HEK293 (cell line): ENCODE measurements around the gene NDE1.
"Not testable (repeated sequence)": the region's sequence is repeated elsewhere in the genome, so short reads cannot be mapped to it uniquely, and the experiment has no call there.

Source experiments
- CTCF ChIA-PET: fragments of 350-600 bp; formaldehyde crosslinking; extraction: SDS; loops from one replicate; lab custom pipeline; 2021; ENCODE audit warnings: antibody characterized with exemption; lab: Yijun Ruan, JAX
- POLR2A ChIA-PET: fragments of 300-600 bp; formaldehyde crosslinking; extraction: SDS; loops from one replicate; lab custom pipeline; 2020; ENCODE audit warnings: antibody characterized with exemption, inconsistent platforms; lab: Yijun Ruan, JAX
- H3K27ac ChIP-seq: fragments of 200-500 bp; sonication (Bioruptor generic); 2 replicates; pipeline ENCODE4 v1.5.1; 2014; ENCODE audit warnings: low read depth, low read length, control low read depth, inconsistent platforms; ENCODE audit errors: extremely low read depth
- H3K36me3 ChIP-seq, 2 experiments: fragments of 200-500 bp in 1 of 2; sonication (Bioruptor generic) in 1 of 2; 1 replicate in 1 of 2; 2 replicates in 1 of 2; pipeline ENCODE4 v1.5.1; 2014 to 2017; ENCODE audit warnings: inconsistent platforms in 2 of 2, low read length in 2 of 2; ENCODE audit not compliant: control insufficient read depth in 2 of 2, insufficient read depth in 1 of 2
- H3K4me1 ChIP-seq: fragments of 200-500 bp; sonication (Bioruptor generic); 2 replicates; pipeline ENCODE4 v1.5.1; 2014; ENCODE audit warnings: mild to moderate bottlenecking, low read length, inconsistent platforms; ENCODE audit not compliant: control insufficient read depth, insufficient read depth
- H3K4me3 ChIP-seq: 2 replicates; pipeline ENCODE4 v1.5.1; 2011; ENCODE audit warnings: low read depth, mild to moderate bottlenecking, control low read depth, low read length, moderate library complexity
- H3K9me3 ChIP-seq: fragments of 200-500 bp; sonication (Bioruptor generic); 2 replicates; pipeline ENCODE4 v1.5.1; 2014; ENCODE audit warnings: low read depth, low read length, inconsistent platforms; ENCODE audit not compliant: control insufficient read depth, insufficient read depth
- OSR2 ChIP-seq: fragments of 450-650 bp; formaldehyde crosslinking; IDR thresholded peaks from 2 replicates; pipeline ENCODE4 v1.5.1; 2016; ENCODE audit warnings: missing biosample characterization, missing genetic modification characterization
- OVOL3 ChIP-seq: fragments of 450-650 bp; formaldehyde crosslinking; IDR thresholded peaks from 2 replicates; pipeline ENCODE4 v1.5.1; 2016; ENCODE audit warnings: missing biosample characterization, missing genetic modification characterization
- PRDM10 ChIP-seq: fragments of 450-650 bp; formaldehyde crosslinking; IDR thresholded peaks from 2 replicates; pipeline ENCODE4 v1.5.1; 2016; ENCODE audit warnings: missing biosample characterization, missing genetic modification characterization
- TRIM28 ChIP-seq: IDR thresholded peaks from 2 replicates; pipeline ENCODE4 v1.6.1; 2011; ENCODE audit warnings: low read length, control low read depth, borderline replicate concordance
- ZNF10 ChIP-seq: fragments of 450-650 bp; formaldehyde crosslinking; IDR thresholded peaks from 2 replicates; pipeline ENCODE4 v1.5.1; 2017; ENCODE audit warnings: missing biosample characterization, missing genetic modification characterization
- ZNF133 ChIP-seq: fragments of 450-650 bp; formaldehyde crosslinking; IDR thresholded peaks from 2 replicates; pipeline ENCODE4 v1.5.1; 2016; ENCODE audit warnings: missing biosample characterization, missing genetic modification characterization
- ZNF140 ChIP-seq: fragments of 450-650 bp; formaldehyde crosslinking; IDR thresholded peaks from 2 replicates; pipeline ENCODE4 v1.5.1; 2016; ENCODE audit warnings: missing biosample characterization, missing genetic modification characterization
- ZNF2 ChIP-seq: fragments of 450-650 bp; formaldehyde crosslinking; IDR thresholded peaks from 2 replicates; pipeline ENCODE4 v1.5.1; 2016; ENCODE audit warnings: missing biosample characterization, missing genetic modification characterization
- ZNF266 ChIP-seq: fragments of 450-650 bp; formaldehyde crosslinking; IDR thresholded peaks from 2 replicates; pipeline ENCODE4 v1.5.1; 2016; ENCODE audit warnings: missing biosample characterization, missing genetic modification characterization, low read depth
- ZNF324 ChIP-seq: fragments of 450-650 bp; formaldehyde crosslinking; IDR thresholded peaks from 2 replicates; pipeline ENCODE4 v1.5.1; 2016; ENCODE audit warnings: missing biosample characterization, missing genetic modification characterization
- ZNF362 ChIP-seq: fragments of 450-650 bp; formaldehyde crosslinking; IDR thresholded peaks from 2 replicates; pipeline ENCODE4 v1.5.1; 2016; ENCODE audit warnings: missing biosample characterization, missing genetic modification characterization
- ZNF404 ChIP-seq: fragments of 450-650 bp; formaldehyde crosslinking; IDR thresholded peaks from 2 replicates; pipeline ENCODE4 v1.5.1; 2017; ENCODE audit warnings: missing biosample characterization, missing genetic modification characterization
- ZNF426 ChIP-seq: fragments of 450-650 bp; formaldehyde crosslinking; IDR thresholded peaks from 2 replicates; pipeline ENCODE4 v1.5.1; 2017; ENCODE audit warnings: missing biosample characterization, missing genetic modification characterization, mild to moderate bottlenecking, inconsistent platforms, moderate library complexity
- ZNF514 ChIP-seq: fragments of 450-650 bp; formaldehyde crosslinking; IDR thresholded peaks from 2 replicates; pipeline ENCODE4 v1.5.1; 2016; ENCODE audit warnings: missing biosample characterization, missing genetic modification characterization
- ZNF596 ChIP-seq: fragments of 450-650 bp; IDR thresholded peaks from 2 replicates; pipeline ENCODE4 v1.5.0; 2018; ENCODE audit warnings: missing biosample characterization, mild to moderate bottlenecking, missing genetic modification characterization, moderate library complexity
- ZNF629 ChIP-seq: fragments of 450-650 bp; formaldehyde crosslinking; IDR thresholded peaks from 2 replicates; pipeline ENCODE4 v1.5.1; 2017; ENCODE audit warnings: missing biosample characterization, missing genetic modification characterization
- ZNF654 ChIP-seq: fragments of 450-650 bp; formaldehyde crosslinking; IDR thresholded peaks from 2 replicates; pipeline ENCODE4 v1.5.1; 2016; ENCODE audit warnings: low read depth, missing biosample characterization, missing genetic modification characterization
- ZNF664 ChIP-seq: fragments of 450-650 bp; formaldehyde crosslinking; IDR thresholded peaks from 2 replicates; pipeline ENCODE4 v1.5.1; 2016; ENCODE audit warnings: missing biosample characterization, missing genetic modification characterization
- ZNF704 ChIP-seq: fragments of 450-650 bp; formaldehyde crosslinking; IDR thresholded peaks from 2 replicates; pipeline ENCODE4 v1.5.1; 2016; ENCODE audit warnings: missing biosample characterization, missing genetic modification characterization
- ZNF776 ChIP-seq: fragments of 450-650 bp; formaldehyde crosslinking; IDR thresholded peaks from 2 replicates; pipeline ENCODE4 v1.5.0; 2017; ENCODE audit warnings: missing biosample characterization, missing genetic modification characterization, borderline replicate concordance
- ZNF843 ChIP-seq: fragments of 450-650 bp; formaldehyde crosslinking; IDR thresholded peaks from 2 replicates; pipeline ENCODE4 v1.5.1; 2016; ENCODE audit warnings: missing biosample characterization, missing genetic modification characterization
- ZXDB ChIP-seq: fragments of 450-650 bp; formaldehyde crosslinking; IDR thresholded peaks from 2 replicates; pipeline ENCODE4 v1.5.1; 2016; ENCODE audit warnings: missing biosample characterization, missing genetic modification characterization
- TF ChIP-seq, protein P1 (sequence below): fragments of 450-650 bp; formaldehyde crosslinking; optimal IDR thresholded peaks from 2 replicates; pipeline ENCODE3; 2016; ENCODE audit warnings: missing biosample characterization, mild to moderate bottlenecking, missing genetic modification characterization
- TF ChIP-seq, protein P2 (sequence below): fragments of 450-650 bp; formaldehyde crosslinking; IDR thresholded peaks from 2 replicates; pipeline ENCODE4 v1.5.1; 2016; ENCODE audit warnings: missing biosample characterization, missing genetic modification characterization, low read depth

NDE1 gene

GRCh38 chr16:15671530-15672117 lies 21.6 kb downstream of the NDE1 start (continued):
- TF ChIP-seq, protein P1, sequence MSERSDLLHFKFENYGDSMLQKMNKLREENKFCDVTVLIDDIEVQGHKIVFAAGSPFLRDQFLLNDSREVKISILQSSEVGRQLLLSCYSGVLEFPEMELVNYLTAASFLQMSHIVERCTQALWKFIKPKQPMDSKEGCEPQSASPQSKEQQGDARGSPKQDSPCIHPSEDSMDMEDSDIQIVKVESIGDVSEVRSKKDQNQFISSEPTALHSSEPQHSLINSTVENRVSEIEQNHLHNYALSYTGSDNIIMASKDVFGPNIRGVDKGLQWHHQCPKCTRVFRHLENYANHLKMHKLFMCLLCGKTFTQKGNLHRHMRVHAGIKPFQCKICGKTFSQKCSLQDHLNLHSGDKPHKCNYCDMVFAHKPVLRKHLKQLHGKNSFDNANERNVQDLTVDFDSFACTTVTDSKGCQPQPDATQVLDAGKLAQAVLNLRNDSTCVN (tag by site-specific recombination) = no peak
- peak; percentile 67 for TF ChIP-seq PRDM10

DNA sequence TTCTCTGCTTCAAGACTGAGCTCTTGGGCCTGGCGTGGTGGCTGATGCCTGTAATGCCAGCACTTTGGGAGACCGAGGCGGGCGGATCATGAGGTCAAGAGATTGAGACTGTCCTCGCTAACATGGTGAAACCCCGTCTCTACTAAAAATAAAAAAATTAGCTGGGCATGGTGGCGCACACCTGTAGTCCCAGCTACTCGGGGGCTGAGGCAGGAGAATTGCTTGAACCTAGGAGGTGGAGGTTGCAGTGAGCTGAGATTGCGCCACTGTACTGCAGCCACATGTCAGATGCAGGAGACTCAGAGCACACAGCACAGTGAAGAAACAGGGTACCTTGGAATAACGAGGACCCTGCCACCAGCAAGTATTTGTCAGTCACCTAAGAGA lies 22.1 kb downstream of the NDE1 start:
- H3K4me3 ChIP-seq = not testable (repeated sequence)
- ChIA-PET POLR2A (interaction anchor here (1.2 kb wide), 1 partner anchor 19 kb away, joined by 3 read pairs; no protein-coding TSS in a partner anchor), CTCF (interaction anchor here (0.8 to 1.7 kb wide), 4 partner anchors 11 to 245 kb away, joined by 3 to 5 read pairs (median 4); no protein-coding TSS in a partner anchor)

GRCh38 chr16:15672514-15673167 lies 22.6 kb downstream of the NDE1 start:
- CTCF ChIA-PET = interaction anchor here (0.6 to 1.7 kb wide), 4 partner anchors 10 to 245 kb away, joined by 4 to 5 read pairs (median 4); no protein-coding TSS in a partner anchor
- H3K27ac ChIP-seq = peak overlapping the region; percentile 68
- TF ChIP-seq ZNF324 (peak; percentile 71), ZNF843 (peak; percentile 33; the same call in 1 of the 2 replicates), ZNF664 (no peak), ZNF140 (no peak), ZNF596 (tag by site-specific recombination) (no peak), ZNF704 (no peak), OVOL3 (tag by site-specific recombination) (no peak), ZNF404 (no peak), ZXDB (tag by site-specific recombination) (peak; percentile 86), OSR2 (tag by site-specific recombination) (peak; percentile 62; the same call in 1 of the 2 replicates), ZNF266 (tag by site-specific recombination) (no peak), ZNF2 (peak; percentile 59; the same call in 1 of the 2 replicates), ZNF629 (peak; percentile 92), ZNF133 (tag by site-specific recombination) (no peak), ZNF654 (tag by site-specific recombination) (no peak), TRIM28 (no peak), ZNF362 (no peak), ZNF776 (tag by site-specific recombination) (no peak), ZNF10 (tag by site-specific recombination) (no peak; the same call in 1 of the 2 replicates), ZNF426 (no peak), ZNF514 (tag by site-specific recombination) (no peak)
- TF ChIP-seq, protein P2, sequence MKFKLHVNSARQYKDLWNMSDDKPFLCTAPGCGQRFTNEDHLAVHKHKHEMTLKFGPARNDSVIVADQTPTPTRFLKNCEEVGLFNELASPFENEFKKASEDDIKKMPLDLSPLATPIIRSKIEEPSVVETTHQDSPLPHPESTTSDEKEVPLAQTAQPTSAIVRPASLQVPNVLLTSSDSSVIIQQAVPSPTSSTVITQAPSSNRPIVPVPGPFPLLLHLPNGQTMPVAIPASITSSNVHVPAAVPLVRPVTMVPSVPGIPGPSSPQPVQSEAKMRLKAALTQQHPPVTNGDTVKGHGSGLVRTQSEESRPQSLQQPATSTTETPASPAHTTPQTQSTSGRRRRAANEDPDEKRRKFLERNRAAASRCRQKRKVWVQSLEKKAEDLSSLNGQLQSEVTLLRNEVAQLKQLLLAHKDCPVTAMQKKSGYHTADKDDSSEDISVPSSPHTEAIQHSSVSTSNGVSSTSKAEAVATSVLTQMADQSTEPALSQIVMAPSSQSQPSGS = peak; percentile 82

More for the DNA sequence above, 22.1 kb downstream of the NDE1 start:
- not testable (repeated sequence) for H3K9me3 ChIP-seq, H3K4me1 ChIP-seq
- Histone ChIP-seq H3K27ac (peak overlapping the region; percentile 68), H3K36me3 (peaks cover 15 to 52% of the 10 kb centered on the region in 2 experiments; a peak in 2 of 3 replicates)

More at GRCh38 chr16:15672514-15673167, 22.6 kb downstream of the NDE1 start:
- Histone ChIP-seq H3K4me1 (peaks cover 5% of the 10 kb centered on the region; the same call in 1 of the 2 replicates), H3K4me3 (no peak overlapping the region), H3K36me3 (peaks cover 15 to 51% of the 10 kb centered on the region in 2 experiments; a peak in 2 of 3 replicates), H3K9me3 (no peaks in the 10 kb centered on the region)
- POLR2A ChIA-PET = interaction anchor here (0.7 to 1.2 kb wide), 2 partner anchors 16 to 18 kb away, joined by 3 to 4 read pairs; no protein-coding TSS in a partner anchor
